ENCODE measurements around the gene CCDC66.

- TF ChIP-seq BACH2 (CRISPR knock-in tag; IDR thresholded peaks at IDR 0.05; ENCODE audit: borderline replicate concordance) (no peak), PATZ1 (CRISPR knock-in tag; IDR thresholded peaks at IDR 0.05; ENCODE audit: borderline replicate concordance) (no peak), ESRRG (CRISPR knock-in tag; IDR thresholded peaks at IDR 0.05) (no peak), ZC3H10 (CRISPR knock-in tag; IDR thresholded peaks at IDR 0.05) (no peak), CREB5 (CRISPR knock-in tag; IDR thresholded peaks at IDR 0.05; ENCODE audit: low read depth) (no peak), ZNF70 (CRISPR knock-in tag; IDR thresholded peaks at IDR 0.05) (no peak), ZNF565 (CRISPR knock-in tag; conservative IDR thresholded peaks at IDR 0.05; ENCODE audit: low read depth) (no peak), ZFP30 (CRISPR knock-in tag; IDR thresholded peaks at IDR 0.05) (no peak)
Measured at GRCh38 chr3:56633181-56633580, 76.2 kb downstream of the CCDC66 start.

Measured in SK-N-SH treated with all-trans-retinoic acid at 6 μM for 48 hours (cell line).